HepG2 (cell line): ENCODE data around the gene MAGI1.

Experiments
- ARID4A ChIP-seq: sonication (generic); formaldehyde crosslinking; IDR thresholded peaks from 2 replicates; pipeline ENCODE4 v1.5.0; 2020; ENCODE audit warnings: mild to moderate bottlenecking, missing genetic modification reagents, borderline replicate concordance
- GPN1 ChIP-seq: sonication (generic); formaldehyde crosslinking; IDR thresholded peaks from 2 replicates; pipeline ENCODE4 v1.5.1; 2020; ENCODE audit warnings: missing genetic modification reagents, borderline replicate concordance
- MAZ ChIP-seq, 2 experiments: sonication (generic) in 1 of 2; formaldehyde crosslinking in 1 of 2; IDR thresholded peaks; 2 replicates each; pipeline versions ENCODE4 v1.5.0 to v1.6.1; 2012 to 2020; ENCODE audit warnings: low read depth in 2 of 2, mild to moderate bottlenecking in 2 of 2, borderline replicate concordance in 1 of 2, improper control_type of control experiment in 1 of 2, low read length in 1 of 2, missing genetic modification reagents in 1 of 2, moderate library complexity in 1 of 2
- SOX5 ChIP-seq: IDR thresholded peaks from 2 replicates; pipeline ENCODE4 v1.6.1; 2016; ENCODE audit warnings: borderline replicate concordance
- SRF ChIP-seq: IDR thresholded peaks from 2 replicates; pipeline ENCODE4 v1.6.1; 2011; ENCODE audit warnings: mild to moderate bottlenecking, low read depth, low read length, moderate library complexity
- TBL1XR1 ChIP-seq: fragments of 150-350 bp; IDR thresholded peaks from 2 replicates; pipeline ENCODE4 v1.6.1; 2014; ENCODE audit warnings: borderline replicate concordance, low read length; ENCODE audit not compliant: partially characterized antibody
- YY1 ChIP-seq: IDR thresholded peaks from 2 replicates; pipeline ENCODE4 v1.6.1; 2011; ENCODE audit warnings: low read length, low read depth, moderate library complexity, mild to moderate bottlenecking; ENCODE audit not compliant: insufficient read depth, insufficient replicate concordance
- ZBTB1 ChIP-seq: sonication (generic); formaldehyde crosslinking; IDR thresholded peaks from 2 replicates; pipeline ENCODE4 v1.4.0; 2020; ENCODE audit warnings: missing genetic modification reagents, borderline replicate concordance
- ZNF598 ChIP-seq: sonication (generic); formaldehyde crosslinking; IDR thresholded peaks from 2 replicates; pipeline ENCODE4 v1.5.1; 2020; ENCODE audit warnings: mild to moderate bottlenecking, missing genetic modification reagents, borderline replicate concordance
- ZNF7 ChIP-seq: IDR thresholded peaks from 2 replicates; pipeline ENCODE4 v1.6.1; 2016; ENCODE audit warnings: missing biosample characterization, missing genetic modification reagents

GRCh38 chr3:65568497-65568896, 470.2 kb downstream of the MAGI1 start:
- no peak for TF ChIP-seq ZNF7
- TF ChIP-seq ARID4A (CRISPR knock-in tag) = no peak
- no peak for TF ChIP-seq GPN1
- no peak for TF ChIP-seq SRF
- TF ChIP-seq YY1 = no peak
- no peak for TF ChIP-seq TBL1XR1
- no peak for TF ChIP-seq MAZ (IDR thresholded peaks at IDR 0.05; ENCODE audit: borderline replicate concordance, low read depth, low read length)
- no peak for TF ChIP-seq MAZ (CRISPR knock-in tag; IDR thresholded peaks at IDR 0.05; ENCODE audit: low read depth)
- TF ChIP-seq SOX5 (CRISPR knock-in tag) = no peak
- TF ChIP-seq ZNF598 (CRISPR knock-in tag) = no peak
- TF ChIP-seq ZBTB1 (CRISPR knock-in tag) = no peak
